Suprapubic skin (tissue), 4 donors: ENCODE results near the gene SPCS1. TPM values are rescaled to one million over a fixed set of nuclear protein-coding genes. Genes with fewer than 3 reads are reported as not detected.

Experiments used
- DNase-seq, 2 donors: peaks; one replicate each; pipeline ENCODE4 v3.0.0-alpha.2; 2019; ENCODE audit warnings: low spot score in 2 of 2
- H3K27ac ChIP-seq: fragments of 200-600 bp; sonication (generic); one replicate; pipeline ENCODE4 v1.5.1; 2019
- H3K27me3 ChIP-seq: fragments of 200-600 bp; sonication (generic); one replicate; pipeline ENCODE4 v1.5.1; 2019
- H3K36me3 ChIP-seq: fragments of 200-600 bp; sonication (generic); one replicate; pipeline ENCODE4 v1.5.1; 2019
- H3K4me1 ChIP-seq: fragments of 200-600 bp; sonication (generic); one replicate; pipeline ENCODE4 v1.5.1; 2019
- H3K4me3 ChIP-seq: fragments of 200-600 bp; sonication (generic); one replicate; pipeline ENCODE4 v1.5.1; 2019; ENCODE audit warnings: mild to moderate bottlenecking
- H3K9me3 ChIP-seq: fragments of 200-600 bp; sonication (generic); one replicate; pipeline ENCODE4 v1.5.1; 2019
- EP300 ChIP-seq: sonication (generic); formaldehyde crosslinking; IDR thresholded peaks from one replicate; pipeline ENCODE4 v1.6.1; 2017; ENCODE audit warnings: antibody characterized with exemption
- POLR2A ChIP-seq, 2 donors: fragments of 450-650 bp; IDR thresholded peaks; one replicate each; pipeline ENCODE4 v1.6.1; 2017; ENCODE audit warnings: antibody characterized with exemption in 2 of 2, mild to moderate bottlenecking in 2 of 2, moderate library complexity in 2 of 2
- POLR2AphosphoS5 ChIP-seq, 3 donors: sonication (generic); formaldehyde crosslinking; IDR thresholded peaks; one replicate each; pipeline ENCODE4 v1.6.1; 2017; ENCODE audit warnings: antibody characterized with exemption in 3 of 3
- WGBS: methylation state at CpG from one replicate; pipeline ENCODE4 v1.1.5; 2018; 5-methylcytosine and 5-hydroxymethylcytosine counted together
- total RNA-seq, 4 donors: library from RNA; depleted of rRNA; stranded (reverse); fragments of >200 nt; gene quantifications; one replicate each; pipeline ENCODE4 v1.1.0, GENCODE V29; 2016
- TF ChIP-seq, protein P1 (sequence below), 2 donors: fragments of 200-600 bp in 1 of 2; fragments of 450-650 bp in 1 of 2; sonication (generic) in 1 of 2; IDR thresholded peaks; one replicate each; pipeline ENCODE4 v1.5.1; 2016 to 2019; ENCODE audit warnings: antibody characterized with exemption in 2 of 2, mild to moderate bottlenecking in 1 of 2, moderate library complexity in 1 of 2

SPCS1 gene
- total RNA-seq = 100 to 1,000 TPM in 2 of 4 donors, 10 to 100 TPM in 2; 79.5 to 147 (median 104) TPM

DNA sequence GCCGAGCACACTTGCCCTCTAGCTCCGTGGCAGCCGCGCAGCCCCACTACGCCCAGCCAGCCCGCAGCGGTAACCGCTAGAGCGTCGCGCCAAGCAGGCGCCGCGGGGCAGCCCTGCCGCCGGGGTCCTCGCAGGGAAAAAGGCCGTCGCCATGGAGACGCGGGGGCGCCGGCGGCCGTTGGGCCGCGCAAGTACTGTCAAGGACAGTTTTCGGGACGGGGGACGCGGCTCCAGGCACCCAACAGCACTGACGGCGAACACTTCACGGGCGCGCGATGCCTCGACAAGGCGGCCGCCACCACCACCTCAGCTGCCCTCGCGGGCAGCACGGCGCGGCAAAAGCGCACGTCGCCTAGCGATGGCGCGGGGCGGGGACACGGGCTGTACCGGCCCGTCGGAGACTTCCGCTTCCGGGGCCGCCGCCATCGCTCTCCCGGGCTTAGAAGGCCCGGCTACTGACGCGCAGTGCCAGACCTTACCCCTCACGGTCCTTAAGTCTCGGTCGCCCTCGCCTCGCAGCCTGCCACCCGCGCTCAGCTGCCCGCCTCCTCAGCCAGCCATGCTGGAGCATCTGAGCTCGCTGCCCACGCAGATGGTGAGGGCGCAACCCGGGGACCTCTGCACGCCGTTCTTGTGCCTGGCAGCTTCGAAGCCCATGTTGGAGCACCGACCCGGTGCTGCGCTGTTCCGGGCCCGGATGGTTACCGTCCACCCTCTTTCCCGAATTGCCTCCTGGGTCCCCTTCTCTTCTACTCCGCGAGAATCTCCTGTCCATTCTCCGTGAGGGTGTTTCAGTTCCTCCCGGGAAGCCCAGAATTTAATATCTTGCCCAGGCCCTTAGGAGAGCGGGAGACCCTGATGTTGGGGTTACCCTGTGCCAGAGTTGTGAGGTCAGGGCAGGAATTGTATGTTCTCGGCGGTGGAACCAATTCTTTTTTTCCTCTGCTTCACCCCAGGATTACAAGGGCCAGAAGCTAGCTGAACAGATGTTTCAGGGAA lies at the start of gene SPCS1, which contains the start of gene GLT8D1:
TSS of gene SPCS1 (plus strand) at position 419 of the 999 bp plus-strand sequence. CDS start at position 560, 141 bp downstream.
TSS of gene GLT8D1 (minus strand) at position 104 of the 999 bp plus-strand sequence. CDS start 5,331 bp downstream, outside the sequence.
- H3K27ac ChIP-seq = peak within 1 kb of the TSS; percentile 94
- peaks cover 40% of the 10 kb centered on the region for H3K4me1 ChIP-seq
- under 1% methylated on average over 37 of the region's 94 CpGs for WGBS

DNA sequence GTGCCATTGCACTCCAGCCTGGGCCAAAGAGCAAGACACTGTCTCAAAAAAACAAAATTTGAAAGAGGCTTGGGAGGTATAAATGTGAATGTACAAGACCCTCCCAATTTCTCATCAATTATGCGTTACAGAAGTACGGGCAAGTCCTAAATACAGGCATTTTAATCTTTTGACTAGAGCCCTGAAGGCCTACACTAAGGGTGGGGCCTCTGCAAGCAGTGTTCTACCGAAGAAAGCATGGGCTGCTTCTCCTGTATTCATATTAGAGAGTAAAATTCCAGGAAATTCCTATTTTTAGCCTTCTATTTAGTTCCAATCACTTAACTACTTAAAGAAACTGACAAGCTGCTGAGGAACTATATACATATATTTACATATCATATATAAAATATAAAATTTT lies 45.9 kb upstream of the SPCS1 start:
- 79% methylated on average over 3 of the region's 3 CpGs for WGBS
- H3K27me3 ChIP-seq = no peaks in the 10 kb centered on the region
- no peaks in the 10 kb centered on the region for H3K9me3 ChIP-seq
- H3K36me3 ChIP-seq = peaks cover 78% of the 10 kb centered on the region
- TF ChIP-seq EP300 = no peak
- TF ChIP-seq, protein P1, sequence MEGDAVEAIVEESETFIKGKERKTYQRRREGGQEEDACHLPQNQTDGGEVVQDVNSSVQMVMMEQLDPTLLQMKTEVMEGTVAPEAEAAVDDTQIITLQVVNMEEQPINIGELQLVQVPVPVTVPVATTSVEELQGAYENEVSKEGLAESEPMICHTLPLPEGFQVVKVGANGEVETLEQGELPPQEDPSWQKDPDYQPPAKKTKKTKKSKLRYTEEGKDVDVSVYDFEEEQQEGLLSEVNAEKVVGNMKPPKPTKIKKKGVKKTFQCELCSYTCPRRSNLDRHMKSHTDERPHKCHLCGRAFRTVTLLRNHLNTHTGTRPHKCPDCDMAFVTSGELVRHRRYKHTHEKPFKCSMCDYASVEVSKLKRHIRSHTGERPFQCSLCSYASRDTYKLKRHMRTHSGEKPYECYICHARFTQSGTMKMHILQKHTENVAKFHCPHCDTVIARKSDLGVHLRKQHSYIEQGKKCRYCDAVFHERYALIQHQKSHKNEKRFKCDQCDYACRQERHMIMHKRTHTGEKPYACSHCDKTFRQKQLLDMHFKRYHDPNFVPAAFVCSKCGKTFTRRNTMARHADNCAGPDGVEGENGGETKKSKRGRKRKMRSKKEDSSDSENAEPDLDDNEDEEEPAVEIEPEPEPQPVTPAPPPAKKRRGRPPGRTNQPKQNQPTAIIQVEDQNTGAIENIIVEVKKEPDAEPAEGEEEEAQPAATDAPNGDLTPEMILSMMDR (IDR thresholded peaks at IDR 0.05) = no peak
- TF ChIP-seq POLR2AphosphoS5 (IDR thresholded peaks at IDR 0.05) = no peak
- no peak for TF ChIP-seq POLR2A (IDR thresholded peaks at IDR 0.05)
- no peak overlapping the region for H3K4me3 ChIP-seq
- H3K4me1 ChIP-seq = no peaks in the 10 kb centered on the region
- no peak overlapping the region for H3K27ac ChIP-seq
- DNase-seq = no peak

More for the DNA sequence above, at the start of gene SPCS1, which contains the start of gene GLT8D1:
- peak; percentile 88 to 90 for DNase-seq
- H3K27me3 ChIP-seq = no peaks in the 10 kb centered on the region
- no peaks in the 10 kb centered on the region for H3K9me3 ChIP-seq
- peaks cover 25% of the 10 kb centered on the region for H3K36me3 ChIP-seq
- TF ChIP-seq, protein P1 (IDR thresholded peaks at IDR 0.05) = no peak
- TF ChIP-seq EP300 = no peak
- peak; percentile 77 to 81 (median 77) for TF ChIP-seq POLR2AphosphoS5 (IDR thresholded peaks at IDR 0.05)
- TF ChIP-seq POLR2A (IDR thresholded peaks at IDR 0.05) = peak in 1 of 2 donors; percentile 61
- peak within 1 kb of the TSS; percentile 89 for H3K4me3 ChIP-seq

DNA sequence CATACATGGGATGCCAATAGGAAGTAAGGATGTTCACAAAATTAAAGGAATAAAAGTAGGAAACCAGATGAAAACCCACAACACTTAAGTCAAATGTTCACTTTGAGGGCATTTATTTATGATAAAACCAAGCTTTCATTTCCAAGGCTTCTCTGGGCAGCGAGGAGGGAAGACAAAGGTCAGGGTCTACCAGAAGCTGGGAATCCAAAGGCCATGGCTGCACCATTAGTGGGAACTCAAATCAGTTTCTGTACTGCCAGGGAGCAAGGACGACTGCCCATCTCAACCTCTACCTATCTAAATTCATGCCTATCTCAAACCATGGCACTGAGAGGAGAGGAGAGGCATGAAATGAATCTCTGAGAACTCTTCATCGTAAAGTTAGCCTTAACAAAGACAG lies 42.8 kb upstream of the SPCS1 start:
- H3K9me3 ChIP-seq = no peaks in the 10 kb centered on the region
- no peak overlapping the region for H3K4me3 ChIP-seq
- TF ChIP-seq, protein P1 (IDR thresholded peaks at IDR 0.05) = no peak
- TF ChIP-seq POLR2AphosphoS5 (IDR thresholded peaks at IDR 0.05) = no peak
- TF ChIP-seq EP300 = no peak
- no peak for TF ChIP-seq POLR2A (IDR thresholded peaks at IDR 0.05)
- no peak for DNase-seq
- no peaks in the 10 kb centered on the region for H3K27me3 ChIP-seq
- 86% methylated on average over 3 of the region's 3 CpGs for whole genome bisulfite sequencing
- H3K4me1 ChIP-seq = no peaks in the 10 kb centered on the region
- peaks cover 78% of the 10 kb centered on the region for H3K36me3 ChIP-seq
- H3K27ac ChIP-seq = no peak overlapping the region

DNA sequence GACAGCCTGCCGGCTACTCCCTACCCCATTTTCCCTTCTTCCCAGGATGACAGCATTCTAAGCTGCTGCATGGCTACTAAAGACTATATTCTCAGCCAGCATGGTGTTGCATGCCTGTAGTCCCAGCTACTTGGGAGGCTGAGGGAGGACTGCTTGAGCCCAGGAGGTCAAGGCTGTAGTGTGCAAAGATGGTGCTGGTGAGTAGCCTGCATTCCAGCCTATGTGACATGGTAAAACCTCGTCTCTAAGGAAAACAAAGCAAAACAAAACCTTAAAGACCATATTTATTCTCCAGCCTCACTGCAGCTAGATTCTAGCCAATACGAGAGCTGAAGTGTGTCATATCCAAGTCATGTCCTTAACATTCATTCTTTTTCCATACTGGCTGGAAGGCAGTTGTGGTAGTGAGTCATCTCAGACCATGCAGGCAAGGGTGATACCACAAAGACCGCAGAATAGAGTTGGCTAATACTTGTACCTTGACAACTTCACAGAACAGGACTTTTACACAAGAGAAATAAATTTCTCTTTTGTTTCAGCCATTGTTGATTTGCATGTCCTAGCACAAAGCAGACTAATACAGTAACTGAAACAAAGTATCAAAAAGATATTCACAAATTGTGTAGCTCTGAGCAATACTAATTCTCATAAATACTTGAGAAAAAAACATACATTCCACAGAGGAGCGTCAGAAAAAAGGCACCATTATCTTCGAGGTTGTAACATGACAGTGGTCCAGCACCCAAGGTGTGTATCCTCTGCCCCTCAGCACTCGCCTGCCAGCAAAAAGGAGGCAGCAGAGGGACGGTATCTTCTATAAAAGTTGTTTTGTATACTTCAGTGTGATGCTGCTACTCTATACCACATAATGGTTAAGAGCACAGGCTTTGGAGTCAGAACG lies 35.0 kb upstream of the SPCS1 start:
- peaks cover 59% of the 10 kb centered on the region for H3K36me3 ChIP-seq
- no peak overlapping the region for H3K4me3 ChIP-seq
- no peak for DNase-seq
- peaks cover 15% of the 10 kb centered on the region for H3K4me1 ChIP-seq
- H3K27ac ChIP-seq = peak overlapping the region; percentile 51
- H3K27me3 ChIP-seq = no peaks in the 10 kb centered on the region
- H3K9me3 ChIP-seq = no peaks in the 10 kb centered on the region
- TF ChIP-seq POLR2A (IDR thresholded peaks at IDR 0.05) = no peak
- TF ChIP-seq POLR2AphosphoS5 (IDR thresholded peaks at IDR 0.05) = no peak
- TF ChIP-seq, protein P1 (IDR thresholded peaks at IDR 0.05) = no peak
- TF ChIP-seq EP300 = no peak
- WGBS = 65% methylated on average over 9 of the region's 9 CpGs
